OCI-M2 (cell line): ENCODE results near the gene S100A4.
A peak's percentile ranks its signal among the peaks of the same experiment; 100 is the strongest.
"Not testable (repeated sequence)": the region's sequence is repeated elsewhere in the genome, so short reads cannot be mapped to it uniquely, and the experiment has no call there.

Source experiments
- DNase-seq: peaks from one replicate; lab custom pipeline; 2025; ENCODE audit not compliant: unreplicated experiment; lab: John Stamatoyannopoulos, UW

The S100A4 gene

DNA sequence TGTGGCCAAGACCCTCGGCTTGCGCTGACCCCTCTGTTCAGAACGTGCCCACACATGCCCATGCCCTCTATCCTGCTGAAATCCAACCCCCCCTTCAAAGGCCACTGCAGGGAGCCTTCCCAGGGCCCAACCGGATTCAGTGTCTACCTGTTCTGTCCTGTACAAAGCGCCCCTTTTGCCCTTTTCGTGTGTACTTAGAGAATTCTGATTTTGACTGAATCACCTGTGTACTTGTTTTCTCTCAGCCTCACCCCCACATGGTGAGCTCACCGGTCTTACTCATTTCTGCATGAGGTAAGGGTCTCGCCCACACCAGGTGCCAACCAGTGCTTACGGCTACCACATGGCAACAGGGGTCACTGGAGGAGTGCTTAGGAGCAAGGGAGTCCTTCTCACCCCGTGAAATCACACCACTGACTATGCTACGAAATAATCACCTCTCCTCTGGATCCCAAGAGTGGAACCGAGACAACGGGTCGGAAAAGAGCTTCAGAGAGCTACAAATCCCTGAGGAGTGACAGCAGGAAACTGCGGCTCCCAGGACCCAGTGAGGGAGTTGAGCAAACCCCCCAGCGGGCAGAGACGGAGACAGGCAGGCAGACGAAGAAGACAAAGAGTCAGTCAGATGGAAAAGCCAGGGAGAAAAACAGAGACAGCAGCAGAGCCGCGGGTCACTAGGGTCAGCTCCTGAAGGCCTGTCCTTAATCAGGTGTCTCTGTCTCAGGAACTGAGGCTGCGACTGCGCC, 22.2 kb upstream of the S100A4 start:
- DNase-seq: no peak

DNA sequence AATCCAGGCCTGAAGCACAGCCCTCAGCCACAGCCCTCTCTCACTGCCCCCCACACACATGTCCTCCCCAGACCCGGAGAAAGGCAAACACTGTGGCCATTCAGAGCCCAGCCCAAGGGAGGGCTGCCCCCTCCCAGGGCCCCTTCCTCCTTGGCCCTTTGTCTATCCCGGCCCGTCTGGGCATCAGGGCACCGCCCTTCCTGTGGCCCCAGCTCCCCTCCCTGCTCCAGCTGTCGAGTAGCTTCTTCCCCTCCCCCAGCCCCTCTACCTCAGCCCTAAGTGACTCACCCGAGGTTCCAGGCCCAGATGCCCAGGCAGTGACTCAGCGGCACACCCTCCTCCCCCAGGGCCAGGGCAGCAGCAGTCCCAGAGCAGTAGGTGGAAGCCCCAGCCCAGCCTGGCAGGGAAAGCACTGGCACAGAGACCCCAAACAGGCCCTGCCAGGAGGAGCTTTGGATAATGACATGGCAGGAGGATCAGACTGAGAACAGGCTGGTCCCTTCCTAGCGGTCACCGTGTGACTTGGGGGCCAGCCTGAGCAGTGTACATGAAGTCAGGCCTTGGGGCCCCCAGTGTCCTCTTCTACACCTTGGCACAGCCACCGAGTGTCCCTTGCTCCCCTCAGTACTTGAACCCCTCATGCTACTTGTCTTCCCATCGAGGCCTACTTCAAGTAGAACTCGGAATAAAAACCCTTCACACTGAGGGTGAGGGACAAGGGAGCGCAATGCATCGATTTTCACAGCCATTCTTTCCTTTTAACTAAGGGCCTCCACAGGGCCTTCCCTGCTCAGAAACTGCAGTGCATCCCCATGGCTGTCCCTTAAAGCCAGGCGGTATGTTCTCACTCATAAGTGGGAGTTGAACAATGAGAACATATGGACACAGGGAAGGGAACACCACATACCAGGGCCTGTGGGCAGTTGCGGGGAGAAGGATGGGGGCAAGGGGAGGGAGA, 21.1 kb upstream of the S100A4 start:
- peak; percentile 68 for DNase-seq

DNA sequence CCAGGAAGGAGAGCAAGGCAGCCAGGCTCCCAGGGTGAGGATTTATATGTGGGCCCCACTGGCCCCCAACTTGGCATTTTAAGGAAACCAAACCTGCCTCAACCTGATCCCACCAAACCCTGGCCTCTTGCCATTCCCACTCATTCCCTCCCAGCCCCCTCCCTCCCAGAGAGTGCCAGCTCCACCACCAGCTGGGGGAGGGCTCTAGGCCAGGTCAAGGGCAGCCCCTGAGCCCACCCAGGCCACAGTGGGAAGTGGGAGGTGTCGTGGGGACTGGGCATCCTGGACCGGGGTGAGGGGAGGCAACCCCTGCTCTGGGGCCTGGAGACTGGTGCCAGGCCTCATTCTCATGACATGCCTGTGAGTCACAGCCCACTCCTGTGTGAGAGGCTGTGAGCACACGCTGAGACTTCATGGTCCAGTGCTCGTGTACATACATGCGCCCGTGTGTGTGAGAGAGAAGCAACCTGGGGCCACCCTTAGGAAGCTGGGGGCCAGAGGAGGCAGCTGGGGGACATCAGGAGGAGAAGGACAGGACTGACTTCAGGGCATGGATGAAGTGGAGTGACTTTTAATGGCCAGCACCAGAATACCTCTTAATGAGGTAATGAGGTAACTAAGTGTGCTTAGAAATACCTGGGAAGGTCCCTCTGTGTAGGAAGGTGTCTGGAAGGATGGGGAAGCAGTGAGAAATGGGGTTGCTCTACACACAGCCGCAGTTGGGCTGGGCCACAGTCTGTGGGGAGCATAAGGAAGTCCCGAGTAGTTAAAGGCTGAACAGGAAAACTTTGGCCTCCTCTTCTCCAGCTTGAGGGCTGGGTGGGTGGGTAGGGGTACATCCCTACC, 20.1 kb upstream of the S100A4 start, which contains the start of gene S100A2:
S100A2 (minus strand) TSS at position 316 of the 846 bp plus-strand sequence. CDS start 1,967 bp downstream, outside the sequence.
- no peak for DNase-seq

DNA sequence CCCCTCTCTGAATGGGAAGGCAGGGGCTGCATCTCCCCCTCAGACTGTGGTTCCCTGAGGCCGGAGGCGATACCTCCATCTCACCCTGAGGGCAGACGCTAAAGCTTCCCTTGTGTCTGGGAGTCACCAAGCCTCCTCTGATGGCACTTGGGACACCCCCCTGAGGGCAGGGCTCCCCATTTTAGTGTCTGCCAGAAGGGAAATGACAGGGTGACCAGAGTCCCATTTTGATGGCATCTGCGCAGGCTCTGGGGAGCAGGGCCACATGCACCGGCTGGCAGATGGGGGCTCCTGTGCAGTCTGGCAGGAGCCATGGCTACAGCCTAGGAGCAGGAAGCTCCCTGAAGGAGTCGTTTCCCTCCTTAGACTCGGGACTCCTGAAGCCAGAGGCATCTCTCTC, 18.4 kb upstream of the S100A4 start:
- no peak for DNase-seq

DNA sequence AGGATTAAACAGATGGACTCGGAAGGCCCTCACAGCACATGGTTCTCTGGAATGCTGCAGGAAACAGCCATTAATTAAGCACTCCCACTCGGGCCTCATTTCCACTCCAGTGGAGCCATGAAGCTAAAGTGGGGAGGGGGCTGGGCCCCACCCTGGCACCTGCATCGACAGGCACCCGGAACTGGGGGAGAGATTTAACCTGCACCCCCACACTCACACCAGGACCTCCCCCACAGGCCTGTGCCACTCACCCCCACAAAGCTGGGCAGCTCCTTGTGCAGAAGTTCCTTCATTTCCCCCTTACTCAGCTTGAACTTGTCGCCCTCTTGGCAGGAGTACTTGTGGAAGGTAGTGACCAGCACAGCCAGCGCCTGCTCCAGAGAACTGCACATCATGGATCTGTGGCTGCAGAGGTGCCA, 17.9 kb upstream of the S100A4 start:
- no peak for DNase-seq

DNA sequence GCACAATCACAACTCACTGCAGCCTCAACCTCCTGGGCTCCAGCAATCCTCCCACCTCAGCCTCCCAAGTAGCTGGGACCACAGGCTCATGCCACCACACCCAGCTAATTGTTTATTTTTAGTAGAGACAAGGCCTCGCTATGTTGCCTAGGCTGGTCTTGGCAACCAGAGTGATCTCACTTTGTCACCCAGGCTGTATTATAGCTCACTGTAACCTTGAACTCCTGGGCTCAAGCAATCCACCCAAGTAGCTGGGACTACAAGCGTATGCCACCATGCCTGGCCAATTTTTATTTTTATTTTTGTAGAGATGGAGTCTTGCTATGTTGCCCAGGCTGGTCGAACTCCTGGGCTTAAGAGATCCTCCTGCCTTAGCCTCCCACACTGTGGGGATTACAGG, 16.4 kb upstream of the S100A4 start:
- not testable (repeated sequence) for DNase-seq

DNA sequence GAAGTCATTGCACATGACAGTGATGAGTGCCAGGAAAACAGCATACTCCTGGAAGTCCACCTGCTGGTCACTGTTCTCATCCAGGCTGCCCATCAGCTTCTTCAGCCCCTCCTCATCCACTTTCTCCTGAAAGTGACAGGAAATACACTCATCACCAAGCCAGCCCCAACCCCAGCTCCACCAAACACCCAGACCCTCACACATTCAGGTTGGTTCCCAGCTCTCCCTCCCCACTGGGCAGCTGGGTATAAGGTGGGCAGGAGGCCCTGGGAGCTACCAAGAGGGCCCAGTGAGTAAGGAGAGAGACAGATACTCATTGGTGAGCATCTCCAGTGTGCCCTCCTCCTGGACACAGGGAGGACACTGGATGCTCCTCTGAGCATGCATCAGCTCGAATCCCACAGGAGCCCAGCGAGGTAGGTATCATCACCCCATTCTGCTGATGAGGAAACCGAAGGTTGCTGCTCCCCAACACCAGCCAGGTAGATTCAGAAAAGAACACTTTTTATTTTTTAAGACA, 15.9 kb upstream of the S100A4 start:
- no peak for DNase-seq

DNA sequence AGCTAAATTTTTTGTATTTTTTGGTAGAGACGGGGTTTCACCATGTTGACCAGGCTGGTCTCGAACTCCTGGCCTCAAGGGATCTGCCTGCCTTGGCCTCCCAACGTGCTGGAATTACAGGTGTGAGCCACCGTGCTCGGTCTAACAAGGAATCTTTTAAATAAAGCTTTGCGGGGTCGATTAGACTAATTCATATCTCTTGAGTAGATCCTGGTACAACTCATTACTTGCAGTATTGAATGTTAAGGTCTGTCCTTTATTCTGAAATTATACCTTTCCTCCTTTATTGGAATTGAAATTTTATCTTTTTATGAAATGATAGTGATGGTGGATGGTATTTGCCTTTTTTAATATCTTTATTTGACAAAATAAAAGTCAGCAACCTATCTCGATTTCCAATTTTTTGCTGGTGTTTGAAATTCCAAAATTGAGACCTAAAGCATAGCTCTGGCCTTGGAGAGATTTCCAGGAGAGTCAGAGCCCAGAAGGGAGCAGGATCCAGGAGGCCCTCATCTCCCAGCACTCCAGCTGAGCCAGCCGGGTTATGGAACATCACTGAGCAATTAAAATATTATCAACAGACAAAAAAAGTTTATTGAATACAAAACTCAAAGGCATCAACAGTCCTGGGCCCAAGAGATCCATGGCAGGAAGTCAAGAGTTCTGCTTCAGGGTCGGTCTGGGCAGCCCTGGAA, 15.3 kb upstream of the S100A4 start:
- DNase-seq: no peak

DNA sequence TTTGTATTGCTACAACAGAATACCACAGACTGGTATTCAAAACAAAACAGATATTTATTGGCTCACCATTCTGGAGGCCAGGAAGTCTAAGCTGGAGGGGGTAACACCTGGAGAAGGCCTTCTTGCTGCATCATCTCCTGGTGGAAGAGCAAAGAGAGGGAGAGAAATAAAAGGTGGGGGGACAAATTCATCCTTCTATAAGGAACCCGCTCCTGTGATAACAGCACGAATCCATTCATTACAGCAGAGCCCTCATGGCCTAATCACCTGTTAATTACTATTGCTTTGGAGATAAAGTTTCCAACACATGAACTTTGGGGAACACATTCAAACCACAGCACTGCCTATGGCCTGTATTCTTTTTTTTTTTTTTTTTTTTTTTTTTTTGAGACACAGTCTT, 14.6 kb upstream of the S100A4 start:
- no peak for DNase-seq

DNA sequence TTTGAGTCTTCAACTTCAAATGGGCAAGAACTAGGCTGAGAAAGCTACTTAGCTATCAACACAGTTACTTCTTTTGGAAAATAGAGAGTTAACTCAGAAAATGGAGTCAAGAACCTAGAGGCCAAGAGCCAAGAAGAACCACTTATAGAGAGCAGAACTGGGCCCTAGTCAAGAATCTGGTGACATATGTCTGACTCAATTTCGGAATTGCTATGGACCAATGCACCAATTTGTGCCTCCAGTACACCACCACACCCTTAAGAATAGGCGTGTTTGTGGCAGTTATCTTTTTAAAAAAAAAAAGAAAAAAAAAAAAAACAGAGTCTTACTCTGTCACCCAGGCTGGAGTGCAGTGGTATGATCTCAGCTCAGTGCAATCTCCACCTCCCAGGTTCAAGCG, 12.3 kb upstream of the S100A4 start:
- DNase-seq: no peak

DNA sequence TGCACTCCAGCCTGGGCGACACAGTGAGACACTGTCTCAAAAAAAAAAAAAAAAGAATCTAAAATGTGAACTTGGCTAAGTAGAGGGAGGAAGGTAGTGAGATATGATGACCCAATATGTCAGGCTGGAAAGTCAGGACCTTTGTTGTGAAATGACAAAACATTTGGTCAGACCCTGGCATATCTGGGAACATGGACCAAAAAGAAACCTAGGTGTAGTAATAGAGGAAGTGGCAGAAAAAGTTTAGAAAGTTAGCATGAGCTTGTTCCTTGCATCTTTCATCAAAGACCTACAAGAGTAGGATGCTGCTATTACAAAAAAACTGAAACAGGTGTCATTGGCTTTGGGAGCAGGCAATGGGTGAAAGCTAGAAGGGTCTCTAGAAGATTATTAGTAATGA, 10.7 kb upstream of the S100A4 start:
- DNase-seq: no peak

DNA sequence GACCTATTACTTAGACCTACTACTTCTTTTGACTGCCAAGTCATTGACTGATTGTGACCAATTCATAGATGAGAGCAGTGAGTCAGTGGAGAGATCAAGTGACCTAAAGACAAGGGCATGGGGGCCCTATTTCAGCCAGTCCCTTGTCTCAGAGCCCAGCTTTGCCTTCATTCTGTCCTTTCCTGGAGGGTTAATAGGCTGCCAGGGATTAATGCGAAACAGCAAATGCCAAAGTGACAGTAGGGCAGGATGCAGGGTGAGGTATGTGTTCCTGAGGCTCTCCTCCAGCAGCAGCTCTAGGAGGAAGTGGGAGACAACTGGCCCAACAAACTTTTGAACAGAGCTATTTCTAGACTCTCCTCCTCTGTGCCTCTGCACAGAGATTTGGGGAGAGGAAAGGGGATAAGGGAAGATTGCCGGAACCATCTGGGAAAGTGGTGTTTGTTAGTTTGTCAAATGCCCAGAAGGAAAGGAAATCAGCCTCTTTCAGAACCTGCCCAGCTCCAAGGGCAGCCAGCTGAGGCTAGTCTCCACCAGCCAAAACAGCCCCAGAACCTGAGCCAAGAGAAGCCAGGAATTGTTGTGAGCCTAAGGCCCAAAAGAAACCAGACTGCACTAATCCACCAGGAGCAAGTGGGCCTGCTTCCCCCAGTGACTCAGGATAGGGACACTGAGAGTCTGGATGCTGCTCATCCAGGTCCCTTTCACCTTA, 8.4 kb upstream of the S100A4 start:
- no peak for DNase-seq

DNA sequence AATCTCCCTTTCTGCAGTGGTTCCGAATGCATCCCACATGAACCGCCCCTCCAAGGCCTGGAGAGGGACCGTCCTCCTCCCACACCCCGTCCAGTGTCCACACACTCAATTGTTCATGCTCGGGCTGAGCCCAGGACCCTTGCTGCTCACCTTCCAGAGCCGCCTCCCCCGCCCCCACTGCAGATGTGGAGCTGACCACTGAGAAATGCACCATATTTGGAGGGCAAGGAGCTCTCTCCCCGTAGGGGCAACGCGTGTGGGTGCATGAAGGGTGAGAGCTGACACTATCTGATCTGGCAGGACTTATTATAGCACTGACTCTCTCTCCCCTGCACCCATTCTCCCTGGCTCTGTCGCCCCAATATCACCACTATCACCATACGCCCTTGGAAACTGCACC, 7.5 kb upstream of the S100A4 start:
- DNase-seq: no peak

DNA sequence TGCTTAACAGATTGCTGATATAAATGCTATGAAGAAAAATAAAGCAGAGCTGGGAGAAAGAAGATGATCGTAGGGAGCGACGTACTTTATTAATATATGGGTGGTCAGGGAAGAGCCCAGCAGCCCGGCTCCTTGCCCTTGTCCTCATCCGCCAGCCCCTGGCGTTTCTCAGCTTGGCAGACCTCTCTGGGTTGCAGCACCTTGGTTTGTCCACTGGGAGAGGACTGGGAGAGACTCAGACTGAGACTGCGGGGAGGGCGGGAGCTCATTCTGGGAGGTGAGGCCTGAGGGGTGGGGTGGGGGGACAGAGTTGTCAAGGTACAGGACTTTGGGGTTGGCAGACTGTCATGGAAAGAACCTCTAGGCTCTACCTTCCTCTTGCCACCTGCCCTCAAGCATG, 6.7 kb upstream of the S100A4 start:
- no peak for DNase-seq

DNA sequence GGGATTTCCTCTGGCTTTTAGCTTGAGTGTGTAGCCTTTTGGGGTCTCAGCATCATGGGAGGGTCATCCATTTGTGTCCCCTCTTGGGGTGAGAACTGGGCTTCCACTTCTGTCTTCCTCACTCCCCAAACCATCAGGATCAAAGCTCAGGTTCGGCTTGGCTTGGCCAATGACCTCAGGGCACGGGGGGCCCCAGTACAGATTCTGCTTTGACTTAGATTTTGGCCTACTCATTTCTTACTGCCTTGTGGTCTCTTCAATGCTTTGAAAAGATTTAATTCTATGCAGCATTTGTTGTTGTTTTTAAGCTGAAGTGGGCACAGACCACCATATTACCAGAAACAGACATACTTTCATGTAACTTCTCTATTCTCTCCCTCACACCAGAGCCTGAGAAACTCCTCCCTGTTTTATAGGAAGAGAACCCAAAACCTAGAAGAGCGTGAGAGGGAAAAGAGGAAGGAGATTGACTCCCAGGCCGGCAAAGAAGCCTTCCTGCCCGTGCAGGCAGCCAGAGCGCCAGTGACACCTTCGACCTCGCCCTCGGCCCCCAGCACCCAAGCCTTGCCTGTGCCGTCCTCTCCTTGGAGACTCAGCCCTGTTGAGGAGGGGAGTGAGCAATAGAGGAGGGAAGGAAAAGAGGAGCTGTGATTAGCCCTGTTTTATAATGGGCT, 5.4 kb upstream of the S100A4 start:
- no peak for DNase-seq

DNA sequence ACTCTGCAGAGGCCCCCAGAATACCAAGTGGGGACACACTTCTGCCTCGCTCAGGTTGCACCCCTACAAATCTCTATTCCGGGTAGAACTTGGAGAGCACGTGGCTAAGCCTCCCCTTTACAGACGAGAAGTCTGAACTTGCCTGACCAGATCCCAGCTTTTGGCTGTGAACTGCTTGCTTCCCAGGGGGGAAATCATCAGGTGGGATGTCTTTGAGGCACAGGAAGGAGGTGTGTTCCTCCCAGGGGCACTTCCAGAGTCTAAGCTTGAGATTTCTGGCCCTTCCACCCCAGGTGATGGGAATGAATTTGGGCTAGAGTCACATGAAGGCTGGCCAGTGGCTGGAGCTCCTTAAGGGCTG, 4.8 kb upstream of the S100A4 start:
- no peak for DNase-seq

DNA sequence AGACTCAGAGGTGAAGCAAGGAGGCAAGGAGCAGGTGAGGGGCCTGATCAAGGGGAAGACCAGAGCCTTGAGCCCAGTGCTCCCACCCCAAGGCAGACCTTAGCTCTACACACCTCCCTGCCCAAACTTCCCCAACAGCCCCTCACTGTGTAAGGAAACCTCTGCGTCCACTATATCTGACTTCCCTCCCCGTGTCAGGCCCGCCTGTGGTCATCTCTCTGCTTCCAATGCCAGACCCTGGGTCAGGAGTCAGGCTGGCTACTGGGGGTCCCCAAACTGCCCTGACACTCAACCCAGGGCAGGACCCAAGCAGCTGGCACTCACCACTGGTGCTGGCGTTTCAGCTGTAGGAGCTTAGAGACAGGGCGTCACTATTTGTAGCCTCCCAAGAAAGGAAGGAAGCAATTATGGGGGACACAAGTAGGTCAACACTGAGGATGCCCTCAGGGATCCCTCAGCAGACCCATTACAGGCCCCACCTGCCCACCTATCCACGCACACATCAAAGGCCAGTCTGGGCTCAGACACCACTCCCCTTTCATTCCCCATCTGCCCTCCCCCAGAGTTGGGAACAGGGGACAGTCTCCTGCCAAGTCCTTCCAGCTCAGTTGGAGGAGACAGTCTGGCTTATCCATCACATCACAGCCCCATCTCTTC, 4.3 kb upstream of the S100A4 start:
- no peak for DNase-seq

DNA sequence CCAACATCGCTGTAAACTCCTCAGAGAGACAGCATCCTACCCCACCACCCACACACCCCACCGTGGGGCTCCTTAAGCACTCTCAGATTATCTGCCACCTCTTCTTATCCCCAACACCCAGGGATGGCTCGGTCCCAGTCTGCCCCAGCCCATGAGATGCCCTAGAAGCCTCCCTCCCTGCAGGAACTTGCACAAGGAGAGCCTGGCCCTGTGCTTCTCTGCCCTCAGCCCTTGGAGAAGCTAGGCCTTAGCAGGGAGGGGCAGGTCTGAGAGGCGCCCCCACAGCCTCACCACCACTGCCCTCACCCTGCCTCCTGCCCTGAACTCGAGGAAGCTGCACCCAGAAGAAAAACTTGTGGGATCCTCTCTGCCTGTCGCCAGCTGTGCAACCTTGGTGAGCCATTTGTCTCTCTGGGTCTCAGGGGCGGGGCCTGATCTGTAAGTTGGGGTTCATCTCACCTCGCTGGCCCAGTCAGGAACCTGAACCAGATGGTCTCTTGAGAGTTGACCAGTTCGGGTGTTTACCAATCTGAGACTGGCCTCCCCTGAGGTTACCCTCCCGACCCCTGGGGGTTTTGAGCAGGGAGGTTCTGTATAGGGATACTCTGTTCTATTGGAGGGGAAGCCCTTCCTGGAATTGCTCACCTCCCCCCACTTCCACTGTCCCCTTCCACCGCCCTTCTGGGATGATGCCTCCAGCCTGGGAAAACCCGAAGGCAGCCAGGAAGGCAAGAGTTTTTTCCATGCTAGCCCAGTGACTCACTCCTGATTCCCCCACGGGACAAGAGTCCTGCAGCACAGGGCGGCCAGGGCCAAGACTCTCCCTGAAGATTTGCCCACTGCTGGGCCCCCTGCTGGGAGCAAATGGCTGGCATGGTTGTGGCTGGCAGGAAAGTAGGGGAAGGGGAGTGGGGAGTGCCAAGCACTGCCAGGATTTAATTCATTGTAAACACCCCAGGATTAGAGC, 3.4 kb upstream of the S100A4 start, which contains the start of gene S100A3:
S100A3 (minus strand) TSS at position 537 of the 967 bp plus-strand sequence. CDS start 773 bp downstream, outside the sequence.
- DNase-seq: no peak
